HG03354 (cell line): ENCODE results near the gene SLC25A23.

ENCODE experiments used
- ATAC-seq: cut with Tn5 transposase; IDR thresholded peaks from one replicate; pipeline ENCODE4 v1.9.1; 2021; ENCODE audit warnings: mild to moderate bottlenecking; ENCODE audit not compliant: unreplicated experiment, poor library complexity, severe bottlenecking

The SLC25A23 gene

GRCh38 chr19:6460099-6460884 lies 700 bp upstream of the SLC25A23 start:
- peak; percentile 77 for ATAC-seq

GRCh38 chr19:6458695-6459261 lies 814 bp downstream of the SLC25A23 start:
- no peak for ATAC-seq

- no peak for ATAC-seq
These were observed 1.5 kb downstream of the SLC25A23 start for GRCh38 chr19:6457958-6458694.

GRCh38 chr19:6455924-6456323 lies 3.7 kb downstream of the SLC25A23 start:
- ATAC-seq, result no peak

GRCh38 chr19:6453951-6454565 lies 5.5 kb downstream of the SLC25A23 start:
- no peak for ATAC-seq

- ATAC-seq, result no peak
These were observed 6.7 kb downstream of the SLC25A23 start for GRCh38 chr19:6452899-6453298.

GRCh38 chr19:6452223-6452614 lies 7.4 kb downstream of the SLC25A23 start:
- no peak for ATAC-seq

- no peak for ATAC-seq
These were observed 7.9 kb downstream of the SLC25A23 start for GRCh38 chr19:6451583-6452222.

GRCh38 chr19:6450166-6450565 lies 9.4 kb downstream of the SLC25A23 start:
- ATAC-seq, result no peak

- no peak for ATAC-seq
These were observed 11.5 kb downstream of the SLC25A23 start for GRCh38 chr19:6448045-6448444.

GRCh38 chr19:6446452-6446851 lies 13.1 kb downstream of the SLC25A23 start:
- ATAC-seq, result no peak

GRCh38 chr19:6443986-6444385 lies 15.6 kb downstream of the SLC25A23 start:
- no peak for ATAC-seq

GRCh38 chr19:6442087-6442688 lies 17.4 kb downstream of the SLC25A23 start:
- no peak for ATAC-seq

GRCh38 chr19:6440905-6441304 lies 18.7 kb downstream of the SLC25A23 start:
- no peak for ATAC-seq

GRCh38 chr19:6439743-6440142 lies 19.8 kb downstream of the SLC25A23 start:
- ATAC-seq, result no peak

GRCh38 chr19:6433663-6434062 lies 25.9 kb downstream of the SLC25A23 start, which contains the start of gene SLC25A41:
Gene SLC25A41, minus strand, starts transcription at chr19:6433763. Its CDS starts 70 bp downstream, at chr19:6433693.
- ATAC-seq, result no peak

- ATAC-seq, result no peak
These were observed 26.4 kb downstream of the SLC25A23 start for GRCh38 chr19:6433165-6433564.

- no peak for ATAC-seq
These were observed 27.7 kb downstream of the SLC25A23 start for GRCh38 chr19:6431891-6432290.

GRCh38 chr19:6429419-6430221 lies 30.0 kb downstream of the SLC25A23 start:
- no peak for ATAC-seq
